Kidney (tissue), 14 donors: ENCODE measurements around the gene TPM1. TPM values are rescaled to one million over a fixed set of nuclear protein-coding genes. Genes with fewer than 3 reads are reported as not detected.

Experiments
- DNase-seq, 5 donors: peaks; one replicate each; pipeline ENCODE4 v3.0.0-alpha.2; 2013 to 2020
- FAIRE-seq: peaks from 2 replicates; lab custom pipeline; 2012; peaks lifted over from hg19 to GRCh38; lab: Jason Lieb, UNC
- H3K27ac ChIP-seq, 2 donors: one replicate each; pipeline ENCODE4 v1.7.0; 2013; ENCODE audit warnings: low read depth in 2 of 2, low read length in 2 of 2, inconsistent platforms in 1 of 2
- H3K27me3 ChIP-seq: one replicate; pipeline ENCODE4 v1.7.1; 2013; ENCODE audit warnings: low read length, inconsistent platforms; ENCODE audit not compliant: control insufficient read depth, insufficient read depth
- H3K36me3 ChIP-seq, 3 donors: one replicate each; pipeline versions ENCODE4 v1.7.0 to v1.7.1; 2013; ENCODE audit warnings: low read length in 3 of 3, control low read depth in 1 of 3, inconsistent platforms in 1 of 3; ENCODE audit not compliant: insufficient read depth in 3 of 3, control insufficient read depth in 2 of 3
- H3K4me1 ChIP-seq, 3 donors: one replicate each; pipeline versions ENCODE4 v1.7.0 to v1.7.1; 2013; ENCODE audit warnings: low read length in 3 of 3, inconsistent platforms in 1 of 3, low read depth in 1 of 3; ENCODE audit not compliant: control insufficient read depth in 2 of 3, insufficient read depth in 2 of 3
- H3K4me3 ChIP-seq, 3 donors: one replicate each; pipeline versions ENCODE4 v1.7.0 to v1.8.1; 2013; ENCODE audit warnings: low read length in 3 of 3, control low read depth in 1 of 3, inconsistent platforms in 1 of 3
- H3K9ac ChIP-seq, 3 donors: one replicate each; pipeline versions ENCODE4 v1.7.0 to v1.7.1; 2013; ENCODE audit warnings: low read length in 3 of 3, control low read depth in 1 of 3, inconsistent platforms in 1 of 3
- H3K9me3 ChIP-seq, 3 donors: one replicate each; pipeline versions ENCODE4 v1.7.0 to v1.7.1; 2013; ENCODE audit warnings: low read length in 3 of 3, control low read depth in 1 of 3, inconsistent platforms in 1 of 3; ENCODE audit not compliant: control insufficient read depth in 2 of 3, insufficient read depth in 1 of 3
- CTCF ChIP-seq: IDR thresholded peaks from 3 replicates; pipeline ENCODE4 v1.5.1; 2012; ENCODE audit warnings: mild to moderate bottlenecking, moderate library complexity, borderline replicate concordance; ENCODE audit not compliant: insufficient read depth; ENCODE audit errors: extremely low read depth
- intact Hi-C: fragments of 100-400 bp; cut with DNase I; formaldehyde crosslinking; loops from one replicate; pipeline ENCODE4 v1.11.1; 2022
- polyA plus RNA-seq: library from polyadenylated mRNA; stranded (reverse); fragments of 350-450 nt; fragmentation: Illumina TruSeq; extraction: RNeasy Lipid Tissue Mini Kit (QIAGEN cat#74804); gene quantifications from one replicate; pipeline ENCODE4 v1.2.3, GENCODE V29; 2014; ENCODE audit warnings: low read depth, low replicate concordance; ENCODE audit not compliant: insufficient read depth
- total RNA-seq: library from RNA; stranded (reverse); fragmentation: NEBNext Ultra II Directional; extraction: Animal tissue kit (Norgen Biotek cat#: 25700); gene quantifications from one replicate; pipeline ENCODE4 v1.2.1, GENCODE V29; 2021
- donor health status: control.
- donor health status: control.
- donor health status: control.
- donor health status: control.
- donor health status: control.
- donor health status: DM: yes; HTN: yes; CAD: no.
- donor health status: Normal renal cell carcinoma (clear cell type).

TPM1 gene
- total and polyA plus RNA-seq, 2 donors from 2014 or later, result 252 to 473 TPM

DNA sequence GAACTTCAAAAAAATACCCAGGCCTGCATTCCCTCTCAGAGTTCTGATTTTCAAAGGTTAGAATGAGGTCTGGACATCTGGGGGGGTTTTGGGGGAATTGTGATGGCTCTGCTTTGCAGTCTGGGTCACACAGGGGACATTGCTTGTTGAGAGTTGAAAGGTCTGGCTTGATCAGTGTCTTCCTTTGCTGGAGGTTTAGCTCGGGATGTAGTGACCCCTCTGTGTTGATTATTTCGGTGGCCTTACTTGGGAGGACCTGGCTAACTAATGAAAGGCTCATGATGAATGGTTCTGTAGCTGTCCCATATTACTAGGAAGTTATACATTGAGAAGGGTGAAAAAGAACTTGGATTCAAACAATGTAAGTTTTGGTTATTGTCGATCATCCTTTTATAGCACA is 23.7 kb downstream of the TPM1 start:
- Histone ChIP-seq H3K36me3 (peaks cover 18 to 53% (median 29%) of the 10 kb centered on the region in 3 donors), H3K27ac (no peak overlapping the region), H3K4me1 (peaks cover 0 to 6% (median 0%) of the 10 kb centered on the region in 3 donors), H3K4me3 (no peak overlapping the region), H3K27me3 (no peaks in the 10 kb centered on the region), H3K9ac (no peak overlapping the region), H3K9me3 (no peaks in the 10 kb centered on the region)
- DNase-seq, result no peak
- intact Hi-C loops, result no loop called here
- TF ChIP-seq CTCF, result no peak
- FAIRE-seq, result no peak

GRCh38 chr15:63067306-63067705 is 24.8 kb downstream of the TPM1 start:
- H3K4me3 ChIP-seq, result no peak overlapping the region
- H3K9ac ChIP-seq, result no peak overlapping the region
- no peaks in the 10 kb centered on the region for H3K9me3 ChIP-seq
- H3K27ac ChIP-seq, result no peak overlapping the region
- H3K27me3 ChIP-seq, result no peaks in the 10 kb centered on the region
- intact Hi-C loops, result no loop called here
- FAIRE-seq, result no peak
- peaks cover 13 to 47% (median 20%) of the 10 kb centered on the region in 3 donors for H3K36me3 ChIP-seq
- peaks cover 0 to 6% (median 0%) of the 10 kb centered on the region in 3 donors for H3K4me1 ChIP-seq
- TF ChIP-seq CTCF, result no peak
- DNase-seq, result no peak

DNA sequence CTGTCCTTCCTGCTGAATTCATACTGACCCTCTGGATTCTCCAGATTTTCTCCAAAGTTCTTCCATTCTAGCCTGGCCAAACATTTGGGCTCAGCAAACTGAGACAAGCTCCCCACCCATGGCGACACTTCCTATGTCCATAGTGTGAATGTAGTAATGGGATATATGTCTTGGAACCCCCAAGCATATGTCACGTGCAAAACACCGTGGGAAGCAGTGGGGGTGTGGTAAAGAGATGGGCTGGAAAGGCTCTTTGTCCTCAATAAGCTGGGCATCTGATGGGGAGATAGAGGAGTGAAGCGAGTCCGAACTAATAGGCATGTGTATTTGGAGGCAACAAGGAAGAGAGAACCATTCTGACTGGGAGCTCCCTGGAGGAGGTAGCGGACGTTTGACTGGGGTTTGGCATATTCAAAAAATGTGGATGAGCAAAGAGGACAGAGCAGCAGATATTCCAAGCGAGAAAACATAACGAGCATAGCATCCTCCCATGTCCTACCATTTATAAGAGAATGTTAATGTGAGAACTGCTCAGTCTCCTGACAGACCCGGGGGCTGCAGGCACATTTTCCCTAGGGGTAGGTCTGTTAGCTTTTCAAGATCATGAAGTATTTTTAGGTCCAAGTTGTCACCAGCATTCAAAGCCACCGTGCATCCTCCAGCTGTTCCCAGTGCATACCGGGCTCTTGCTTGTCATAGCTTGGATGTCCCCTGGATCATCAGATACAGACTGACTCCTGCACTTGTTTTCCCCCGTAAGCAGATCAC is 25.6 kb downstream of the TPM1 start:
- peaks cover 7 to 40% (median 15%) of the 10 kb centered on the region in 3 donors for H3K36me3 ChIP-seq

More for the DNA sequence above, 25.6 kb downstream of the TPM1 start:
- peaks cover 0 to 6% (median 0%) of the 10 kb centered on the region in 3 donors for H3K4me1 ChIP-seq
- H3K9me3 ChIP-seq, result no peaks in the 10 kb centered on the region
- no peak for FAIRE-seq
- H3K9ac ChIP-seq, result no peak overlapping the region
- no peak overlapping the region for H3K4me3 ChIP-seq
- intact Hi-C loops, result no loop called here
- TF ChIP-seq CTCF, result no peak
- H3K27me3 ChIP-seq, result no peaks in the 10 kb centered on the region
- no peak for DNase-seq
- H3K27ac ChIP-seq, result no peak overlapping the region
